ENCODE measurements around the gene CMSS1. TPM values are rescaled to one million over a fixed set of nuclear protein-coding genes. Genes with fewer than 3 reads are reported as not detected.

CMSS1 gene
- total and polyA plus RNA-seq, 9 donors, result 14.5 to 54.0 (median 24.9) TPM

- Histone ChIP-seq H3K36me3 (no peaks in the 10 kb centered on the region), H3K9me3 (no peaks in the 10 kb centered on the region), H3K27me3 (no peaks in the 10 kb centered on the region), H3K4me3 (no peak overlapping the region), H3K27ac (no peak overlapping the region), H3K4me1 (ENCODE audit: insufficient read depth) (peaks cover 2% of the 10 kb centered on the region)
- TF ChIP-seq EP300 (IDR thresholded peaks at IDR 0.05), result no peak
- no peak for TF ChIP-seq CTCF (IDR thresholded peaks at IDR 0.05)
- no peak for TF ChIP-seq POLR2A (IDR thresholded peaks at IDR 0.05)
- intact Hi-C loops (cut with DNase I), result no loop called here
- DNase-seq, result no peak
These were observed 86.2 kb downstream of the CMSS1 start for GRCh38 chr3:99903869-99904268.

GRCh38 chr3:99907959-99908544, 90.4 kb downstream of the CMSS1 start:
- Histone ChIP-seq H3K27ac (no peak overlapping the region), H3K27me3 (no peaks in the 10 kb centered on the region), H3K9me3 (no peaks in the 10 kb centered on the region), H3K36me3 (no peaks in the 10 kb centered on the region), H3K4me1 (ENCODE audit: insufficient read depth) (no peaks in the 10 kb centered on the region), H3K4me3 (no peak overlapping the region)
- TF ChIP-seq POLR2A (IDR thresholded peaks at IDR 0.05), result no peak
- TF ChIP-seq EP300 (IDR thresholded peaks at IDR 0.05), result no peak
- TF ChIP-seq CTCF (IDR thresholded peaks at IDR 0.05), result no peak
- DNase-seq, result no peak
- intact Hi-C loops (cut with DNase I), result no loop called here
- 86 to 88% (median 88%) methylated on average over 2 of the region's 2 CpGs for WGBS, 3 donors

- no peak for TF ChIP-seq POLR2A (IDR thresholded peaks at IDR 0.05)
- TF ChIP-seq EP300 (IDR thresholded peaks at IDR 0.05), result no peak
- no peak for TF ChIP-seq CTCF (IDR thresholded peaks at IDR 0.05)
- H3K4me3 ChIP-seq, result no peak overlapping the region
- 73 to 76% (median 74%) methylated on average over 3 of the region's 3 CpGs for WGBS, 3 donors
- intact Hi-C loops (cut with DNase I), result no loop called here
- H3K9me3 ChIP-seq, result no peaks in the 10 kb centered on the region
- no peaks in the 10 kb centered on the region for H3K4me1 ChIP-seq (ENCODE audit: insufficient read depth)
- no peak overlapping the region for H3K27ac ChIP-seq
- H3K36me3 ChIP-seq, result no peaks in the 10 kb centered on the region
- H3K27me3 ChIP-seq, result no peaks in the 10 kb centered on the region
- no peak for DNase-seq
These were observed 92.2 kb downstream of the CMSS1 start for GRCh38 chr3:99909714-99910495.

- no peak for TF ChIP-seq EP300 (IDR thresholded peaks at IDR 0.05)
- no peak for TF ChIP-seq POLR2A (IDR thresholded peaks at IDR 0.05)
- no peak for TF ChIP-seq CTCF (IDR thresholded peaks at IDR 0.05)
- H3K4me1 ChIP-seq (ENCODE audit: insufficient read depth), result no peaks in the 10 kb centered on the region
- H3K9me3 ChIP-seq, result no peaks in the 10 kb centered on the region
- intact Hi-C loops (cut with DNase I), result no loop called here
- WGBS, 3 donors, result 73 to 89% (median 84%) methylated on average over 4 of the region's 4 CpGs
- H3K27me3 ChIP-seq, result no peaks in the 10 kb centered on the region
- no peaks in the 10 kb centered on the region for H3K36me3 ChIP-seq
- DNase-seq, result no peak
- no peak overlapping the region for H3K27ac ChIP-seq
- no peak overlapping the region for H3K4me3 ChIP-seq
These were observed 93.2 kb downstream of the CMSS1 start for GRCh38 chr3:99910752-99911290.
